ENCODE measurements around the gene OSBPL10.
"Not testable (repeated sequence)": the region's sequence is repeated elsewhere in the genome, so short reads cannot be mapped to it uniquely, and the experiment has no call there.

OSBPL10 gene

DNA sequence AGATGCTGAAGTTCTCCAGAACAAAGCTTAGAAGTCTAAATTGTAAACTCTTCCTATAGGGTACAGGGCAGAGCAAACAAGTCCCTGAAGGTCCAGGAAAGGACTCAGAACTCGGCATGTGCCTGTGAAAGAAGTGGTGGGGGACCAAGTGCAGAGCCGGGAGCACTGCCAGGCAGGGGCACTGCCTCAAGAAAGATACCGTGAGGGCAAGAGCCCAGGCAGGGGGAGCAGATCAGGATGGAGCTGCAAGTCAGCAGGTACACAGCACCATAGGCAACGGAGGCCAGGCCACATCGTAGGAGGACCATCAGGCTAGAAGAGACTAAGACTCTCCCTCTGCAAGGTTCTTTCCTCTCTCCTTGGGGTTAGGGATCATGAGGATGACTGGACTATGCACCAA, 191.6 kb downstream of the OSBPL10 start:
- H3K9me3 ChIP-seq (ENCODE audit: control insufficient read depth in 2 of 2, low read length in 2 of 2), result no peaks in the 10 kb centered on the region
- no peaks in the 10 kb centered on the region for H3K4me1 ChIP-seq (ENCODE audit: control insufficient read depth in 2 of 2, insufficient read depth in 2 of 2, low read length in 2 of 2)

GRCh38 chr3:31785734-31786133, 195.3 kb downstream of the OSBPL10 start:
- H3K9ac ChIP-seq (ENCODE audit: low read depth in 1 of 2, low read length in 2 of 2), result no peak overlapping the region
- no peaks in the 10 kb centered on the region for H3K27me3 ChIP-seq (ENCODE audit: control insufficient read depth in 2 of 2, insufficient read depth in 2 of 2, low read length in 2 of 2)
- H3K36me3 ChIP-seq (ENCODE audit: control insufficient read depth in 2 of 2, insufficient read depth in 2 of 2, low read length in 2 of 2), result no peaks in the 10 kb centered on the region

More for the DNA sequence above, 191.6 kb downstream of the OSBPL10 start:
- Histone ChIP-seq H3K27ac (ENCODE audit: low read depth in 2 of 2, low read length in 2 of 2) (no peak overlapping the region), H3K9ac (ENCODE audit: low read depth in 1 of 2, low read length in 2 of 2) (no peak overlapping the region), H3K36me3 (ENCODE audit: control insufficient read depth in 2 of 2, insufficient read depth in 2 of 2, low read length in 2 of 2) (no peaks in the 10 kb centered on the region), H3K27me3 (ENCODE audit: control insufficient read depth in 2 of 2, insufficient read depth in 2 of 2, low read length in 2 of 2) (no peaks in the 10 kb centered on the region), H3K4me3 (ENCODE audit: low read length in 2 of 2) (no peak overlapping the region)

GRCh38 chr3:31785286-31785685, 195.8 kb downstream of the OSBPL10 start:
- Histone ChIP-seq H3K27me3 (ENCODE audit: control insufficient read depth in 2 of 2, insufficient read depth in 2 of 2, low read length in 2 of 2) (no peaks in the 10 kb centered on the region), H3K9me3 (ENCODE audit: control insufficient read depth in 2 of 2, low read length in 2 of 2) (no peaks in the 10 kb centered on the region), H3K36me3 (ENCODE audit: control insufficient read depth in 2 of 2, insufficient read depth in 2 of 2, low read length in 2 of 2) (no peaks in the 10 kb centered on the region), H3K4me3 (ENCODE audit: low read length in 2 of 2) (no peak overlapping the region), H3K9ac (ENCODE audit: low read depth in 1 of 2, low read length in 2 of 2) (no peak overlapping the region), H3K27ac (ENCODE audit: low read depth in 2 of 2, low read length in 2 of 2) (no peak overlapping the region), H3K4me1 (ENCODE audit: control insufficient read depth in 2 of 2, insufficient read depth in 2 of 2, low read length in 2 of 2) (no peaks in the 10 kb centered on the region)

More at GRCh38 chr3:31785734-31786133, 195.3 kb downstream of the OSBPL10 start:
- Histone ChIP-seq H3K4me3 (ENCODE audit: low read length in 2 of 2) (no peak overlapping the region), H3K27ac (ENCODE audit: low read depth in 2 of 2, low read length in 2 of 2) (no peak overlapping the region), H3K9me3 (ENCODE audit: control insufficient read depth in 2 of 2, low read length in 2 of 2) (no peaks in the 10 kb centered on the region), H3K4me1 (ENCODE audit: control insufficient read depth in 2 of 2, insufficient read depth in 2 of 2, low read length in 2 of 2) (no peaks in the 10 kb centered on the region)

GRCh38 chr3:31783851-31784250, 197.2 kb downstream of the OSBPL10 start:
- H3K27ac ChIP-seq (ENCODE audit: low read depth in 2 of 2, low read length in 2 of 2); H3K27me3 ChIP-seq (ENCODE audit: control insufficient read depth in 2 of 2, insufficient read depth in 2 of 2, low read length in 2 of 2); H3K9me3 ChIP-seq (ENCODE audit: control insufficient read depth in 2 of 2, low read length in 2 of 2); H3K9ac ChIP-seq (ENCODE audit: low read depth in 1 of 2, low read length in 2 of 2); H3K36me3 ChIP-seq (ENCODE audit: control insufficient read depth in 2 of 2, insufficient read depth in 2 of 2, low read length in 2 of 2); H3K4me1 ChIP-seq (ENCODE audit: control insufficient read depth in 2 of 2, insufficient read depth in 2 of 2, low read length in 2 of 2); H3K4me3 ChIP-seq (ENCODE audit: low read length in 2 of 2): not testable (repeated sequence)

DNA sequence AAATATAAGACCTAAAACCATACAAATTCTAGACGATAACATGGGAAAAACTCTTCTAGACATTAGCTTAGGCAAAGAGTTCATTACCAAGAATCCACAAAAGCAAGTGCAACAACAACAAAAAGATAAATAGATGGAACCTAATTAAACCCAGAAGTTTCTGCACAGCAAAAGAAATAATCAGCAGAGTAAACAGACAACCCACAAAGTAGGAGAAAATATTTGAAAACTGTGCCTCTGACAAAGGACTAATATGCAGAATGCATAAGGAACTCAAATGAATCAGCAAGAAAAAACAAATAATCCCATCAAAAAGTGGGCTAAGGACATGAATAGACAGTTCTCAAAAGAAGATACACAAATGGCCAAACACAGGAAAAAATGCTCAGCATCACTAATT, 198.8 kb downstream of the OSBPL10 start:
- not testable (repeated sequence) for H3K9ac ChIP-seq (ENCODE audit: low read depth in 1 of 2, low read length in 2 of 2); H3K4me3 ChIP-seq (ENCODE audit: low read length in 2 of 2); H3K27ac ChIP-seq (ENCODE audit: low read depth in 2 of 2, low read length in 2 of 2); H3K36me3 ChIP-seq (ENCODE audit: control insufficient read depth in 2 of 2, insufficient read depth in 2 of 2, low read length in 2 of 2); H3K9me3 ChIP-seq (ENCODE audit: control insufficient read depth in 2 of 2, low read length in 2 of 2); H3K4me1 ChIP-seq (ENCODE audit: control insufficient read depth in 2 of 2, insufficient read depth in 2 of 2, low read length in 2 of 2); H3K27me3 ChIP-seq (ENCODE audit: control insufficient read depth in 2 of 2, insufficient read depth in 2 of 2, low read length in 2 of 2)

DNA sequence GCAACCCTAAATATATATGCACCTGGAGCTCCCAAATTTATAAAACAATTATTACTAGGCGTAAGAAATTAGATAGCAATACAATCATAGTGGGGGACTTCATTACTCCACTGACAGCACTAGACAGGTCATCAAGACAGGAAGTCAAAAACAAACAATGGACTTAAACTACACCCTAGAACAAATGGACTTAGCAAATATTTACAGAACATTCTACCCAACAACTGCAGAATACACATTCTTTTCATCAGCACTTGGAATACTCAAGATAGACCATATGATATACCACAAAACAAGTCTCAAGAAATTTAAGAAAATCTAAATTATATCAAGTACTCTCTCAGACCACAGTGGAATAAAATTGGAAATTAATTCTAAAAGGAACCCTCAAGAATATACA, 201.5 kb downstream of the OSBPL10 start:
- Histone ChIP-seq H3K9me3 (ENCODE audit: control insufficient read depth in 2 of 2, low read length in 2 of 2) (peaks cover 0 to 3% of the 10 kb centered on the region in 2 donors), H3K4me3 (ENCODE audit: low read length in 2 of 2) (no peak overlapping the region), H3K36me3 (ENCODE audit: control insufficient read depth in 2 of 2, insufficient read depth in 2 of 2, low read length in 2 of 2) (no peaks in the 10 kb centered on the region), H3K9ac (ENCODE audit: low read depth in 1 of 2, low read length in 2 of 2) (no peak overlapping the region), H3K27ac (ENCODE audit: low read depth in 2 of 2, low read length in 2 of 2) (no peak overlapping the region), H3K4me1 (ENCODE audit: control insufficient read depth in 2 of 2, insufficient read depth in 2 of 2, low read length in 2 of 2) (no peaks in the 10 kb centered on the region), H3K27me3 (ENCODE audit: control insufficient read depth in 2 of 2, insufficient read depth in 2 of 2, low read length in 2 of 2) (no peaks in the 10 kb centered on the region)

DNA sequence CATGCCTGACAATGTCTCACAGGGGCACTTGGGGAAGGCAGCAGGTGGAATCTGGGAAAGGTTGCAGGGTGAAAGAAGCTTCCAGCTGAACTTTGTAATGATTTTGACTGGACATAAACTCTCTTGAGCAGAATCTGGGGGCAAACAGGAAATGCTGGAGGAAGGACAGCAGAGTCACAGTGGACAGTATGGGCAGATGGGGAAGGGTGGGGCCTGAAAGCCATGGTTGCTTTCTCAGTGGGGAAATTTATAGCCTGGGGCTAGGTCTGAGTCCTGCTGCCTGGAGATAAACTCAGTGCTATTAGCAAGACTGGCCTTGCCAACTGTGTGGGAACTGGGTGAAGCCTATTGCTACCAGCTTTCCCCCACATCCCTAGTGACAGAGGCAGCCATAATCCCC, 203.2 kb downstream of the OSBPL10 start:
- no peaks in the 10 kb centered on the region for H3K4me1 ChIP-seq (ENCODE audit: control insufficient read depth in 2 of 2, insufficient read depth in 2 of 2, low read length in 2 of 2)
- H3K36me3 ChIP-seq (ENCODE audit: control insufficient read depth in 2 of 2, insufficient read depth in 2 of 2, low read length in 2 of 2), result no peaks in the 10 kb centered on the region
- no peaks in the 10 kb centered on the region for H3K27me3 ChIP-seq (ENCODE audit: control insufficient read depth in 2 of 2, insufficient read depth in 2 of 2, low read length in 2 of 2)
- H3K9me3 ChIP-seq (ENCODE audit: control insufficient read depth in 2 of 2, low read length in 2 of 2), result peaks cover 0 to 3% of the 10 kb centered on the region in 2 donors
- H3K4me3 ChIP-seq (ENCODE audit: low read length in 2 of 2), result no peak overlapping the region
- H3K27ac ChIP-seq (ENCODE audit: low read depth in 2 of 2, low read length in 2 of 2), result no peak overlapping the region
- H3K9ac ChIP-seq (ENCODE audit: low read depth in 1 of 2, low read length in 2 of 2), result no peak overlapping the region

- Histone ChIP-seq H3K9me3 (ENCODE audit: control insufficient read depth in 2 of 2, low read length in 2 of 2) (peaks cover 0 to 3% of the 10 kb centered on the region in 2 donors), H3K4me1 (ENCODE audit: control insufficient read depth in 2 of 2, insufficient read depth in 2 of 2, low read length in 2 of 2) (no peaks in the 10 kb centered on the region), H3K27me3 (ENCODE audit: control insufficient read depth in 2 of 2, insufficient read depth in 2 of 2, low read length in 2 of 2) (no peaks in the 10 kb centered on the region), H3K36me3 (ENCODE audit: control insufficient read depth in 2 of 2, insufficient read depth in 2 of 2, low read length in 2 of 2) (no peaks in the 10 kb centered on the region), H3K27ac (ENCODE audit: low read depth in 2 of 2, low read length in 2 of 2) (no peak overlapping the region), H3K9ac (ENCODE audit: low read depth in 1 of 2, low read length in 2 of 2) (no peak overlapping the region), H3K4me3 (ENCODE audit: low read length in 2 of 2) (no peak overlapping the region)
Observed at GRCh38 chr3:31777092-31777491, 204.0 kb downstream of the OSBPL10 start.

- no peak overlapping the region for H3K27ac ChIP-seq (ENCODE audit: low read depth in 2 of 2, low read length in 2 of 2)
- H3K36me3 ChIP-seq (ENCODE audit: control insufficient read depth in 2 of 2, insufficient read depth in 2 of 2, low read length in 2 of 2), result no peaks in the 10 kb centered on the region
- H3K27me3 ChIP-seq (ENCODE audit: control insufficient read depth in 2 of 2, insufficient read depth in 2 of 2, low read length in 2 of 2), result no peaks in the 10 kb centered on the region
- no peak overlapping the region for H3K9ac ChIP-seq (ENCODE audit: low read depth in 1 of 2, low read length in 2 of 2)
- no peak overlapping the region for H3K4me3 ChIP-seq (ENCODE audit: low read length in 2 of 2)
- no peaks in the 10 kb centered on the region for H3K4me1 ChIP-seq (ENCODE audit: control insufficient read depth in 2 of 2, insufficient read depth in 2 of 2, low read length in 2 of 2)
- H3K9me3 ChIP-seq (ENCODE audit: control insufficient read depth in 2 of 2, low read length in 2 of 2), result peaks cover 0 to 3% of the 10 kb centered on the region in 2 donors
Observed at GRCh38 chr3:31776016-31776415, 205.0 kb downstream of the OSBPL10 start.

GRCh38 chr3:31775383-31775782, 205.7 kb downstream of the OSBPL10 start:
- no peaks in the 10 kb centered on the region for H3K4me1 ChIP-seq (ENCODE audit: control insufficient read depth in 2 of 2, insufficient read depth in 2 of 2, low read length in 2 of 2)
- H3K36me3 ChIP-seq (ENCODE audit: control insufficient read depth in 2 of 2, insufficient read depth in 2 of 2, low read length in 2 of 2), result no peaks in the 10 kb centered on the region
- no peak overlapping the region for H3K9ac ChIP-seq (ENCODE audit: low read depth in 1 of 2, low read length in 2 of 2)

More at GRCh38 chr3:31775383-31775782, 205.7 kb downstream of the OSBPL10 start:
- H3K27ac ChIP-seq (ENCODE audit: low read depth in 2 of 2, low read length in 2 of 2), result no peak overlapping the region
- H3K27me3 ChIP-seq (ENCODE audit: control insufficient read depth in 2 of 2, insufficient read depth in 2 of 2, low read length in 2 of 2), result no peaks in the 10 kb centered on the region
- peaks cover 0 to 3% of the 10 kb centered on the region in 2 donors for H3K9me3 ChIP-seq (ENCODE audit: control insufficient read depth in 2 of 2, low read length in 2 of 2)
- H3K4me3 ChIP-seq (ENCODE audit: low read length in 2 of 2), result no peak overlapping the region

Data from mucosa of rectum (tissue), 2 donors.